Measurements from ENCODE around the gene B3GALNT1.

B3GALNT1 gene

DNA sequence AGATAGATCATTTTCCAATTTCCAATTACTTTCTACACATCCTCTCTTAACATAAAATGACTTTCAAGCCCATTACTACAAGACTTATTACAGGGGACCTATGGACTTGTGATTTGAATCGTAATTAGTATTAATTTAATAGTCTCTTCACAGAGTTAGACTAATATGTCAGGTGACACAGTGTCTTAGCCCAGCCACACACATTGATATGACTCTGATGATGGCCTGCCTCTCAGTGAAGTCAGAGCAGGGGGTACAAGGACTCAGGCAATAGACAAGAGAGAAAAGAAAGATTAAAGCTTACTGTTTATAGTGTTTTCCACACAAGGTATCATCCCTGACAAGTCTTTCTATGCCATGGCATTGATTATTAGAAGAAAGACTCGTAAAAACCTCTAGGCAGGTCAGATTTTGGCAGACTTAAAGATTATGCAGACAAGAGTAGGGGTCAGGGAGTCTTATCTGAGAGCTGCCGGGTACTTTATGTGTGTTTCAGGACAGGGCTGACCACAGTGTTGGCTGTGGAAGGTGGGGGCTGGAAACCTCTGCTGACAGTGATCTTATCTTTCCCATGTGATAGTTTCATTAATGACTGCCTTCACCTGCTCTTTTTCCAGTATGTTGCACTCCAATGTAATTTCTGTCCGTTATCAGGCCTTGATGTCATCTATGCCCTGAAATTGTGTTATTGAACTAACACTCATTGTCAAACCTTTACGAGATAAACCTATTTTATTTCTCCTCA, 50.1 kb downstream of the B3GALNT1 start:
- H2AK5ac ChIP-seq (ENCODE audit: low read length, severe bottlenecking) = no peak overlapping the region
- no peak overlapping the region for H3K27ac ChIP-seq (ENCODE audit: low read length, poor library complexity, severe bottlenecking)
- no peak overlapping the region for H2BK5ac ChIP-seq (ENCODE audit: low read depth, low read length, poor library complexity, severe bottlenecking)
- no peak overlapping the region for H3K18ac ChIP-seq (ENCODE audit: low read depth in 1 of 2, low read length in 2 of 2)
- H3K36me3 ChIP-seq (ENCODE audit: control insufficient read depth in 1 of 2, insufficient read depth in 2 of 2, low read depth in 1 of 2, low read length in 2 of 2) = no peaks in the 10 kb centered on the region
- 60% methylated on average over 3 of the region's 5 CpGs for WGBS
- H2BK15ac ChIP-seq (ENCODE audit: low read depth, poor library complexity, severe bottlenecking) = no peak overlapping the region
- H3K4me3 ChIP-seq (ENCODE audit: insufficient read depth in 1 of 2, low read depth in 1 of 2, low read length in 2 of 2) = no peak overlapping the region
- no peak overlapping the region for H2BK12ac ChIP-seq (ENCODE audit: low read length in 2 of 2)
- H3K4me1 ChIP-seq (ENCODE audit: control insufficient read depth, insufficient read depth, low read depth, low read length) = no peaks in the 10 kb centered on the region
- H4K91ac ChIP-seq (ENCODE audit: low read length) = no peak overlapping the region
- no peak overlapping the region for H3K14ac ChIP-seq (ENCODE audit: low read length in 2 of 2)
- no peak overlapping the region for H4K8ac ChIP-seq (ENCODE audit: low read length)
- H3K4me2 ChIP-seq (ENCODE audit: low read length, poor library complexity, severe bottlenecking) = no peak overlapping the region
- DNase-seq = no peak
- H3K23ac ChIP-seq (ENCODE audit: low read length in 2 of 2) = no peak overlapping the region
- no peaks in the 10 kb centered on the region for H3K79me1 ChIP-seq (replicated peaks; ENCODE audit: low read length, poor library complexity, severe bottlenecking)
- H3K27me3 ChIP-seq (ENCODE audit: control insufficient read depth in 1 of 2, insufficient read depth in 1 of 2, low read length in 2 of 2) = no peaks in the 10 kb centered on the region
- H3K9me3 ChIP-seq (ENCODE audit: control insufficient read depth, low read length) = no peaks in the 10 kb centered on the region
- H2AFZ ChIP-seq (ENCODE audit: low read depth, low read length) = no peak overlapping the region
- H2BK120ac ChIP-seq (ENCODE audit: low read depth, low read length) = no peak overlapping the region
- no peak overlapping the region for H3K9ac ChIP-seq (ENCODE audit: low read length)
- no peak overlapping the region for H3K4ac ChIP-seq (ENCODE audit: low read depth in 1 of 2, low read length in 2 of 2)

- Histone ChIP-seq H3K9me3 (ENCODE audit: control insufficient read depth, low read length) (no peaks in the 10 kb centered on the region), H3K36me3 (ENCODE audit: control insufficient read depth in 1 of 2, insufficient read depth in 2 of 2, low read depth in 1 of 2, low read length in 2 of 2) (no peaks in the 10 kb centered on the region), H3K4me1 (ENCODE audit: control insufficient read depth, insufficient read depth, low read depth, low read length) (no peaks in the 10 kb centered on the region), H2BK120ac (ENCODE audit: low read depth, low read length) (no peak overlapping the region), H3K9ac (ENCODE audit: low read length) (no peak overlapping the region), H2BK15ac (ENCODE audit: low read depth, poor library complexity, severe bottlenecking) (no peak overlapping the region), H3K79me1 (replicated peaks; ENCODE audit: low read length, poor library complexity, severe bottlenecking) (no peaks in the 10 kb centered on the region), H4K91ac (ENCODE audit: low read length) (no peak overlapping the region), H2AK5ac (ENCODE audit: low read length, severe bottlenecking) (no peak overlapping the region), H3K23ac (ENCODE audit: low read length in 2 of 2) (no peak overlapping the region), H3K18ac (ENCODE audit: low read depth in 1 of 2, low read length in 2 of 2) (no peak overlapping the region), H3K27ac (ENCODE audit: low read length, poor library complexity, severe bottlenecking) (no peak overlapping the region), H2BK5ac (ENCODE audit: low read depth, low read length, poor library complexity, severe bottlenecking) (no peak overlapping the region), H2BK12ac (ENCODE audit: low read length in 2 of 2) (no peak overlapping the region), H3K14ac (ENCODE audit: low read length in 2 of 2) (no peak overlapping the region), H3K27me3 (ENCODE audit: control insufficient read depth in 1 of 2, insufficient read depth in 1 of 2, low read length in 2 of 2) (no peaks in the 10 kb centered on the region), H4K8ac (ENCODE audit: low read length) (no peak overlapping the region), H3K4me3 (ENCODE audit: insufficient read depth in 1 of 2, low read depth in 1 of 2, low read length in 2 of 2) (no peak overlapping the region), H2AFZ (ENCODE audit: low read depth, low read length) (no peak overlapping the region), H3K4me2 (ENCODE audit: low read length, poor library complexity, severe bottlenecking) (no peak overlapping the region), H3K4ac (ENCODE audit: low read depth in 1 of 2, low read length in 2 of 2) (no peak overlapping the region)
- WGBS = 89% methylated on average over 5 of the region's 6 CpGs
- DNase-seq = no peak
Measured at GRCh38 chr3:161051856-161052255, 53.3 kb downstream of the B3GALNT1 start.

GRCh38 chr3:161050935-161051334, 54.2 kb downstream of the B3GALNT1 start:
- Histone ChIP-seq H3K4me3 (ENCODE audit: insufficient read depth in 1 of 2, low read depth in 1 of 2, low read length in 2 of 2) (no peak overlapping the region), H3K14ac (ENCODE audit: low read length in 2 of 2) (no peak overlapping the region), H2BK15ac (ENCODE audit: low read depth, poor library complexity, severe bottlenecking) (no peak overlapping the region), H3K18ac (ENCODE audit: low read depth in 1 of 2, low read length in 2 of 2) (no peak overlapping the region), H3K36me3 (ENCODE audit: control insufficient read depth in 1 of 2, insufficient read depth in 2 of 2, low read depth in 1 of 2, low read length in 2 of 2) (no peaks in the 10 kb centered on the region), H2AK5ac (ENCODE audit: low read length, severe bottlenecking) (no peak overlapping the region), H4K91ac (ENCODE audit: low read length) (no peak overlapping the region), H2BK5ac (ENCODE audit: low read depth, low read length, poor library complexity, severe bottlenecking) (no peak overlapping the region), H3K9ac (ENCODE audit: low read length) (no peak overlapping the region), H3K4me1 (ENCODE audit: control insufficient read depth, insufficient read depth, low read depth, low read length) (no peaks in the 10 kb centered on the region), H3K23ac (ENCODE audit: low read length in 2 of 2) (no peak overlapping the region), H2BK120ac (ENCODE audit: low read depth, low read length) (no peak overlapping the region), H3K4ac (ENCODE audit: low read depth in 1 of 2, low read length in 2 of 2) (no peak overlapping the region), H3K79me1 (replicated peaks; ENCODE audit: low read length, poor library complexity, severe bottlenecking) (no peaks in the 10 kb centered on the region), H2BK12ac (ENCODE audit: low read length in 2 of 2) (no peak overlapping the region), H3K9me3 (ENCODE audit: control insufficient read depth, low read length) (no peaks in the 10 kb centered on the region), H3K4me2 (ENCODE audit: low read length, poor library complexity, severe bottlenecking) (no peak overlapping the region), H3K27ac (ENCODE audit: low read length, poor library complexity, severe bottlenecking) (no peak overlapping the region), H3K27me3 (ENCODE audit: control insufficient read depth in 1 of 2, insufficient read depth in 1 of 2, low read length in 2 of 2) (no peaks in the 10 kb centered on the region), H2AFZ (ENCODE audit: low read depth, low read length) (no peak overlapping the region), H4K8ac (ENCODE audit: low read length) (no peak overlapping the region)
- 100% methylated on average over 1 of the region's 3 CpGs for WGBS
- no peak for DNase-seq

DNA sequence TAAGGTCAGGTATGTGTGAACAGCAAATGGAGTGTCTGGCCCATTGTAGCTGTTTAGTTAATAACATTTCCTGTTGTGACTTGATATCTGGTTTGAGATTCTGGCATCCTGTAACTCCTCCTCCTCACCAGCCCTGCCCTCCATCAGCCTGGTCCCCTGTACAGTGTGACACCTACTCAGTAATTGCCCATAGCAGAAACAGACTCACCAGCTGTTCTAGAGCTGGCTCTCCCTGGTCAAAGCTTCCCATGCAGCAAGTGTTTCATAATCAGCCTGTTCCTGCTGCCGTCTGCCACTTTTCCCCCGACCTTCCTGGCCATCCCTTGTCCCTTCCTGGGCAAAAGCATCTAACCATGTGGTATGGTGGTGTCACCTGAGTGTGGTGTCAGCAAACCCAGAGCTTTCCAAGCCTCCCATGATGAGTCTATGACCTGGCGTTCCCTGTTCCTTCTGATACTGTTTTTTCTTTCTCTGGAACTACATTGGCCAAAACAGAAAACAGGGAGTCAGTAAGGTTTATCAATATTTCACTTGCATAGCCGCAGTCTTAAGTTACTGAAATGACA, 55.4 kb downstream of the B3GALNT1 start:
- Histone ChIP-seq H3K14ac (ENCODE audit: low read length in 2 of 2) (no peak overlapping the region), H4K91ac (ENCODE audit: low read length) (no peak overlapping the region), H3K27ac (ENCODE audit: low read length, poor library complexity, severe bottlenecking) (no peak overlapping the region)

More for the DNA sequence above, 55.4 kb downstream of the B3GALNT1 start:
- Histone ChIP-seq H3K4me2 (ENCODE audit: low read length, poor library complexity, severe bottlenecking) (no peak overlapping the region), H2AFZ (ENCODE audit: low read depth, low read length) (no peak overlapping the region), H3K4ac (ENCODE audit: low read depth in 1 of 2, low read length in 2 of 2) (no peak overlapping the region), H3K4me3 (ENCODE audit: insufficient read depth in 1 of 2, low read depth in 1 of 2, low read length in 2 of 2) (no peak overlapping the region), H3K79me1 (replicated peaks; ENCODE audit: low read length, poor library complexity, severe bottlenecking) (no peaks in the 10 kb centered on the region), H3K18ac (ENCODE audit: low read depth in 1 of 2, low read length in 2 of 2) (no peak overlapping the region), H2AK5ac (ENCODE audit: low read length, severe bottlenecking) (no peak overlapping the region), H3K9me3 (ENCODE audit: control insufficient read depth, low read length) (no peaks in the 10 kb centered on the region), H2BK5ac (ENCODE audit: low read depth, low read length, poor library complexity, severe bottlenecking) (no peak overlapping the region), H3K36me3 (ENCODE audit: control insufficient read depth in 1 of 2, insufficient read depth in 2 of 2, low read depth in 1 of 2, low read length in 2 of 2) (no peaks in the 10 kb centered on the region), H3K9ac (ENCODE audit: low read length) (no peak overlapping the region), H2BK15ac (ENCODE audit: low read depth, poor library complexity, severe bottlenecking) (no peak overlapping the region), H3K27me3 (ENCODE audit: control insufficient read depth in 1 of 2, insufficient read depth in 1 of 2, low read length in 2 of 2) (no peaks in the 10 kb centered on the region), H3K4me1 (ENCODE audit: control insufficient read depth, insufficient read depth, low read depth, low read length) (no peaks in the 10 kb centered on the region), H2BK12ac (ENCODE audit: low read length in 2 of 2) (no peak overlapping the region), H3K23ac (ENCODE audit: low read length in 2 of 2) (no peak overlapping the region), H2BK120ac (ENCODE audit: low read depth, low read length) (no peak overlapping the region), H4K8ac (ENCODE audit: low read length) (no peak overlapping the region)
- no peak for DNase-seq
- 93% methylated on average over 4 of the region's 4 CpGs for whole genome bisulfite sequencing
